Measurements from ENCODE around the gene ADGRG4.

DNA sequence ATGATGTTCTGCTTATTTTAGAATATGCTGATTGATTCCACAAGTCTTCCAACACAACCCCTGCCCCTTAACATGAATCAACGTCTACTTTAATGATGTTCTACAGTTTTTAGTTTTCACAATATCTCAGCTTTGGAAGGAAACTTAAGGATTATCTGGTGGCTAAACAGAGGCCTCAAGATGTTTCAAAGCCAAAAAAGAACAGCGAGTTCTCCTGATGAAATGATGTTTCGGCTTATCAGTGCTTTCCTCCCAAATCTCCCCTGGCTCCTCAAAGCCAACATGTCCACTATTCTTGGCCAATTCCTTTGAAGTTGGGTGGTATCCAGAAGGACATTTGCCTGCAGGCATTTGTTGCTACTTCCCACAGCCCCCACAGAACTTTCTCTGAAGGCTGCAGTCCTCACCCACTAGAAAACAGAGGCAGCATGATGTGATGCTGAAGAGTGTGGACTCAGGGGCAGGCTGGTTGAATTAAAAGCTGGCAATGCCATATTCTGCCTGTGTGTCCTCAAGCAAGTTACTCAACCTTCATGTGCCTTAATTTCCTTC, 87.3 kb downstream of the ADGRG4 start:
- TF ChIP-seq, protein P1, sequence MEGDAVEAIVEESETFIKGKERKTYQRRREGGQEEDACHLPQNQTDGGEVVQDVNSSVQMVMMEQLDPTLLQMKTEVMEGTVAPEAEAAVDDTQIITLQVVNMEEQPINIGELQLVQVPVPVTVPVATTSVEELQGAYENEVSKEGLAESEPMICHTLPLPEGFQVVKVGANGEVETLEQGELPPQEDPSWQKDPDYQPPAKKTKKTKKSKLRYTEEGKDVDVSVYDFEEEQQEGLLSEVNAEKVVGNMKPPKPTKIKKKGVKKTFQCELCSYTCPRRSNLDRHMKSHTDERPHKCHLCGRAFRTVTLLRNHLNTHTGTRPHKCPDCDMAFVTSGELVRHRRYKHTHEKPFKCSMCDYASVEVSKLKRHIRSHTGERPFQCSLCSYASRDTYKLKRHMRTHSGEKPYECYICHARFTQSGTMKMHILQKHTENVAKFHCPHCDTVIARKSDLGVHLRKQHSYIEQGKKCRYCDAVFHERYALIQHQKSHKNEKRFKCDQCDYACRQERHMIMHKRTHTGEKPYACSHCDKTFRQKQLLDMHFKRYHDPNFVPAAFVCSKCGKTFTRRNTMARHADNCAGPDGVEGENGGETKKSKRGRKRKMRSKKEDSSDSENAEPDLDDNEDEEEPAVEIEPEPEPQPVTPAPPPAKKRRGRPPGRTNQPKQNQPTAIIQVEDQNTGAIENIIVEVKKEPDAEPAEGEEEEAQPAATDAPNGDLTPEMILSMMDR (IDR thresholded peaks at IDR 0.05; ENCODE audit: poor library complexity, severe bottlenecking): no peak
- no peak for TF ChIP-seq EZH2 (IDR thresholded peaks at IDR 0.05; ENCODE audit: borderline replicate concordance, insufficient read depth, low read length, poor library complexity, severe bottlenecking)
